ENCODE data around the gene SH3RF3. TPM values are rescaled to one million over a fixed set of nuclear protein-coding genes. Genes with fewer than 3 reads are reported as not detected.

SH3RF3 gene
- total and polyA plus RNA-seq, 4 donors = 2.9 to 9.7 (median 8.6) TPM

GRCh38 chr2:109392140-109392539 lies 263.1 kb downstream of the SH3RF3 start:
- H3K9me3 ChIP-seq (ENCODE audit: control insufficient read depth in 4 of 4, insufficient read depth in 3 of 4, low read length in 3 of 4) = no peaks in the 10 kb centered on the region
- DNase-seq (no peak), ATAC-seq (ENCODE audit: insufficient read depth, low FRiP score) (no peak)
- H3K9ac ChIP-seq (ENCODE audit: insufficient read depth in 1 of 2, low read length in 2 of 2) = no peak overlapping the region
- TF ChIP-seq CTCF (IDR thresholded peaks at IDR 0.05; ENCODE audit: control extremely low read depth, extremely low read depth) = no peak
- H3K36me3 ChIP-seq (ENCODE audit: control insufficient read depth in 4 of 4, insufficient read depth in 4 of 4, low read length in 4 of 4) = peaks cover 0 to 2% (median 0%) of the 10 kb centered on the region in 4 donors
- no peak overlapping the region for H3K27ac ChIP-seq (ENCODE audit: low read depth in 1 of 2, low read length in 1 of 2)
- H3K4me3 ChIP-seq = no peak overlapping the region
- H3K27me3 ChIP-seq (ENCODE audit: control insufficient read depth in 3 of 3, insufficient read depth in 3 of 3, low read length in 2 of 3) = no peaks in the 10 kb centered on the region
- 87 to 96% methylated on average over 5 of the region's 5 CpGs for WGBS, 2 donors
- peaks cover 0 to 4% (median 0%) of the 10 kb centered on the region in 5 donors for H3K4me1 ChIP-seq (ENCODE audit: control insufficient read depth in 5 of 5, insufficient read depth in 5 of 5, low read length in 5 of 5)

GRCh38 chr2:109392816-109393661 lies 264.0 kb downstream of the SH3RF3 start:
- Histone ChIP-seq H3K36me3 (ENCODE audit: control insufficient read depth in 4 of 4, insufficient read depth in 4 of 4, low read length in 4 of 4) (peaks cover 0 to 2% (median 0%) of the 10 kb centered on the region in 4 donors), H3K9me3 (ENCODE audit: control insufficient read depth in 4 of 4, insufficient read depth in 3 of 4, low read length in 3 of 4) (no peaks in the 10 kb centered on the region), H3K27ac (ENCODE audit: low read depth in 1 of 2, low read length in 1 of 2) (no peak overlapping the region), H3K4me3 (no peak overlapping the region), H3K27me3 (ENCODE audit: control insufficient read depth in 3 of 3, insufficient read depth in 3 of 3, low read length in 2 of 3) (no peaks in the 10 kb centered on the region), H3K9ac (ENCODE audit: insufficient read depth in 1 of 2, low read length in 2 of 2) (no peak overlapping the region), H3K4me1 (ENCODE audit: control insufficient read depth in 5 of 5, insufficient read depth in 5 of 5, low read length in 5 of 5) (peaks cover 0 to 4% (median 0%) of the 10 kb centered on the region in 5 donors)
- ATAC-seq (ENCODE audit: insufficient read depth, low FRiP score) (no peak), DNase-seq (no peak)
- no peak for TF ChIP-seq CTCF (IDR thresholded peaks at IDR 0.05; ENCODE audit: control extremely low read depth, extremely low read depth)
- 90 to 91% methylated on average over 15 of the region's 15 CpGs for WGBS, 2 donors

- H3K9me3 ChIP-seq (ENCODE audit: control insufficient read depth in 4 of 4, insufficient read depth in 3 of 4, low read length in 3 of 4) = no peaks in the 10 kb centered on the region
- H3K9ac ChIP-seq (ENCODE audit: insufficient read depth in 1 of 2, low read length in 2 of 2) = no peak overlapping the region
- no peak overlapping the region for H3K27ac ChIP-seq (ENCODE audit: low read depth in 1 of 2, low read length in 1 of 2)
- peaks cover 0 to 4% (median 0%) of the 10 kb centered on the region in 5 donors for H3K4me1 ChIP-seq (ENCODE audit: control insufficient read depth in 5 of 5, insufficient read depth in 5 of 5, low read length in 5 of 5)
- TF ChIP-seq CTCF (IDR thresholded peaks at IDR 0.05; ENCODE audit: control extremely low read depth, extremely low read depth) = no peak
- DNase-seq (no peak), ATAC-seq (ENCODE audit: insufficient read depth, low FRiP score) (no peak)
- no peak overlapping the region for H3K4me3 ChIP-seq
- 95% methylated on average over 7 of the region's 7 CpGs for WGBS, 2 donors
- peaks cover 0 to 2% (median 0%) of the 10 kb centered on the region in 4 donors for H3K36me3 ChIP-seq (ENCODE audit: control insufficient read depth in 4 of 4, insufficient read depth in 4 of 4, low read length in 4 of 4)
- no peaks in the 10 kb centered on the region for H3K27me3 ChIP-seq (ENCODE audit: control insufficient read depth in 3 of 3, insufficient read depth in 3 of 3, low read length in 2 of 3)
These were observed 264.6 kb downstream of the SH3RF3 start for GRCh38 chr2:109393662-109393972.

Data from lung (tissue), 12 donors.